ENCODE measurements around the gene C4orf51. TPM values are rescaled to one million over a fixed set of nuclear protein-coding genes. Genes with fewer than 3 reads are reported as not detected.

C4orf51 gene
- total and polyA plus RNA-seq, 2 donors from 2014 or later, result not detected

DNA sequence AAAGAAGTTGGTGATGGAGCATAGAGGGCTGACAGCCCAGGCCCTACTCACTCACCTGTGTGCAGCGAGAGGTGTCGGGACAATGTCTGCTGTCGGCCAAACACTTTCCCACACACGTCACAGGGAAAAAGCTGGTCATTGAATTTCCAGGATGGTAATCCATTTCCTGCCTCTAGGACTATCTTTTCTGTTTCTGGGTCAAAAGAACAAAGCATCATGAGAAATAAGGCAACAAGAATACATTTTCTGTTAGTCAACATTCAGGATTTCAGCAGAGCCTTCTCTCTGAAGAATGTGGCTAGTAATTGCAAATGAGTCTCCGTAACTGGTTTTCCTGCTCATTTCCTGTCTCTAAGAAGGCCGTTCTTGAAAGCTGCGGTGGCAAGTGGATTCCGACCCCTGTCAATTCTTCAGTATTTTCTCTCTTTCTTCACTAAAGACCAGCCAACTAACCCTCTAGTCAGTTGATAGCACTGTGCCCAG lies 99.4 kb downstream of the C4orf51 start:
- DNase-seq (no peak), FAIRE-seq (no peak)
- Histone ChIP-seq H3K36me3 (ENCODE audit: control insufficient read depth in 2 of 3, insufficient read depth in 3 of 3, low read length in 3 of 3) (peaks cover 1 to 18% (median 12%) of the 10 kb centered on the region in 3 donors), H3K9me3 (ENCODE audit: control insufficient read depth in 2 of 3, insufficient read depth in 1 of 3, low read length in 3 of 3) (no peaks in the 10 kb centered on the region), H3K9ac (ENCODE audit: low read length in 3 of 3) (no peak overlapping the region), H3K27ac (ENCODE audit: low read depth in 2 of 2, low read length in 2 of 2) (no peak overlapping the region), H3K4me3 (ENCODE audit: low read length in 3 of 3) (no peak overlapping the region), H3K4me1 (ENCODE audit: control insufficient read depth in 2 of 3, insufficient read depth in 2 of 3, low read depth in 1 of 3, low read length in 3 of 3) (no peaks in the 10 kb centered on the region), H3K27me3 (ENCODE audit: control insufficient read depth, insufficient read depth, low read length) (no peaks in the 10 kb centered on the region)
- TF ChIP-seq, protein P1, sequence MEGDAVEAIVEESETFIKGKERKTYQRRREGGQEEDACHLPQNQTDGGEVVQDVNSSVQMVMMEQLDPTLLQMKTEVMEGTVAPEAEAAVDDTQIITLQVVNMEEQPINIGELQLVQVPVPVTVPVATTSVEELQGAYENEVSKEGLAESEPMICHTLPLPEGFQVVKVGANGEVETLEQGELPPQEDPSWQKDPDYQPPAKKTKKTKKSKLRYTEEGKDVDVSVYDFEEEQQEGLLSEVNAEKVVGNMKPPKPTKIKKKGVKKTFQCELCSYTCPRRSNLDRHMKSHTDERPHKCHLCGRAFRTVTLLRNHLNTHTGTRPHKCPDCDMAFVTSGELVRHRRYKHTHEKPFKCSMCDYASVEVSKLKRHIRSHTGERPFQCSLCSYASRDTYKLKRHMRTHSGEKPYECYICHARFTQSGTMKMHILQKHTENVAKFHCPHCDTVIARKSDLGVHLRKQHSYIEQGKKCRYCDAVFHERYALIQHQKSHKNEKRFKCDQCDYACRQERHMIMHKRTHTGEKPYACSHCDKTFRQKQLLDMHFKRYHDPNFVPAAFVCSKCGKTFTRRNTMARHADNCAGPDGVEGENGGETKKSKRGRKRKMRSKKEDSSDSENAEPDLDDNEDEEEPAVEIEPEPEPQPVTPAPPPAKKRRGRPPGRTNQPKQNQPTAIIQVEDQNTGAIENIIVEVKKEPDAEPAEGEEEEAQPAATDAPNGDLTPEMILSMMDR (IDR thresholded peaks at IDR 0.05; ENCODE audit: borderline replicate concordance, extremely low read depth, insufficient read depth), result no peak
- intact Hi-C loops (cut with DNase I), result no loop called here

DNA sequence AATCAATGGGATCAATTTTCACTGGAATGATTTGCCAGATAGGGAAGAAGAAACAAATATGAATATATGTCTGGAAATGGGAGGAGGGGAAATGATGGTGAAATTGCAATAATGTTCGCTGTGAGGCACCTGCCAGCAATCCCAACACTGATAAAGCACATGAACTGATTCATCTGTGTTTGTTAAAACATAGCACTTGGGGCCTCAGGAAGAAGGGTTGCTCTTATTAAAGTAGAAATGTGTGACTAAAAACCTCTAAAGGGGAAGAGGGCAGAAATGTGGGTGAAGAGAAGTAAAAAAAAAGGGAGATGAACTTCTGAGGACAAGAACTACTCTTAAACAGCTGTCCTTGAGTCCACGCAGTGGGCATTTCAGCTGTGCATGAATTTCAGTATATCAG lies 101.4 kb downstream of the C4orf51 start:
- no peak overlapping the region for H3K9ac ChIP-seq (ENCODE audit: low read length in 3 of 3)
- intact Hi-C loops (cut with DNase I), result no loop called here
- DNase-seq, result no peak
- no peaks in the 10 kb centered on the region for H3K9me3 ChIP-seq (ENCODE audit: control insufficient read depth in 2 of 3, insufficient read depth in 1 of 3, low read length in 3 of 3)
- no peak overlapping the region for H3K4me3 ChIP-seq (ENCODE audit: low read length in 3 of 3)
- H3K4me1 ChIP-seq (ENCODE audit: control insufficient read depth in 2 of 3, insufficient read depth in 2 of 3, low read depth in 1 of 3, low read length in 3 of 3), result no peaks in the 10 kb centered on the region
- peaks cover 0 to 4% (median 2%) of the 10 kb centered on the region in 3 donors for H3K36me3 ChIP-seq (ENCODE audit: control insufficient read depth in 2 of 3, insufficient read depth in 3 of 3, low read length in 3 of 3)
- TF ChIP-seq, protein P1 (IDR thresholded peaks at IDR 0.05; ENCODE audit: borderline replicate concordance, extremely low read depth, insufficient read depth), result no peak
- H3K27ac ChIP-seq (ENCODE audit: low read depth in 2 of 2, low read length in 2 of 2), result no peak overlapping the region
- no peaks in the 10 kb centered on the region for H3K27me3 ChIP-seq (ENCODE audit: control insufficient read depth, insufficient read depth, low read length)
- no peak for FAIRE-seq

Other genes starting within 250 kb of the C4orf51 start
- 39.5 TPM for gene SMAD1, start 198.3 kb upstream of the C4orf51 start, total RNA-seq
- gene SMAD1, start 198.3 kb upstream of the C4orf51 start, polyA plus RNA-seq (ENCODE audit: insufficient read depth, low read depth, low replicate concordance), result 8.9 TPM
- gene MMAA, start 60.8 kb upstream of the C4orf51 start, total RNA-seq, result 18.5 TPM
- gene MMAA, start 60.8 kb upstream of the C4orf51 start, polyA plus RNA-seq (ENCODE audit: insufficient read depth, low read depth, low replicate concordance), result 12.8 TPM